Measurements from ENCODE around the gene PLPPR3.

PLPPR3 gene

DNA sequence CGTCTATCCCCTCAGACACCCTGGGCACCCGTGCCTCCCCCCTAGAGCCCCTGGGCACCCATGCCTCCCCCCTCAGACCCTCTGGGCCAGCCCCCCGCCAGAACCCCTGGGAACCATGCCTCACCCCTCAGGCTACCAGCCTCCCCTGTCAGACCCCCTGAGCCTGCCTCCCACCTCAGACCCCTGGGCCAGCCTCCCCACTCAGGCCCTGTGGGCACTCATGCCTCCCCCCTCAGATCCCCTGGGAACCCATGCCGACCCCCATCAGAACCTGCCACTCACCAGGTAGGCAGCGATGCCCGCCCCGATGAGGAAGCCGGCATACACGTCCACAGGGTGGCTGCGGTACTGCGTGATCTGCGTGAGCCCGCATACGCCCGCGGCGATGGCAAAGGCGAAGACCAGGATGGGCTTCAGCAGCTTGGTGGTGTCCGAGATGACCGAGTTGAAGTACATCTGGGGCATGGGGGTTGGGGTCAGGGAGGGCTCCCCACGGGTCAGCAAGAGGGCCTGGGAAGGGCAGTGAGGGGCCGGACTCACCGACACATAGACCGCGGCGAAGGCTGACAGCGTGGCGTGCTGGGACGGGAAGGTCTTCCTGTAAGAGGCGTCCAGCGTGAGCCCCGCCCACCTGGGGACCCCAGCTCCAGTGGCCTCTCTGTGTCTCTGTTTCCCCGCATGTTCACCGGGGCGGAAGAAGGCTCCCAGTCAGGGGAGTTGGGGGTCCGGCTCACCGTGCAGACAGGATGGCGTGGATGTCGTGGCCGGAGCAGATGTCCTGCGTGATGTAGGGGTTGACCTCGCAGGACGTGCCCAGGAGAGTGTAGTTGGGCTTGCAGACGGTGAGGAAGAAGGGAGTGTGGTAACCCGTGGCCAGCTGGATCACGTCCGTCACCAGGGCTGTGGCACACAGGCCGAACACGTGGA, 7.3 kb downstream of the PLPPR3 start:
- DNase-seq (ENCODE audit: low read depth) = no peak
- no peak overlapping the region for H3K4me3 ChIP-seq (ENCODE audit: low read length)
- TF ChIP-seq, protein P1, sequence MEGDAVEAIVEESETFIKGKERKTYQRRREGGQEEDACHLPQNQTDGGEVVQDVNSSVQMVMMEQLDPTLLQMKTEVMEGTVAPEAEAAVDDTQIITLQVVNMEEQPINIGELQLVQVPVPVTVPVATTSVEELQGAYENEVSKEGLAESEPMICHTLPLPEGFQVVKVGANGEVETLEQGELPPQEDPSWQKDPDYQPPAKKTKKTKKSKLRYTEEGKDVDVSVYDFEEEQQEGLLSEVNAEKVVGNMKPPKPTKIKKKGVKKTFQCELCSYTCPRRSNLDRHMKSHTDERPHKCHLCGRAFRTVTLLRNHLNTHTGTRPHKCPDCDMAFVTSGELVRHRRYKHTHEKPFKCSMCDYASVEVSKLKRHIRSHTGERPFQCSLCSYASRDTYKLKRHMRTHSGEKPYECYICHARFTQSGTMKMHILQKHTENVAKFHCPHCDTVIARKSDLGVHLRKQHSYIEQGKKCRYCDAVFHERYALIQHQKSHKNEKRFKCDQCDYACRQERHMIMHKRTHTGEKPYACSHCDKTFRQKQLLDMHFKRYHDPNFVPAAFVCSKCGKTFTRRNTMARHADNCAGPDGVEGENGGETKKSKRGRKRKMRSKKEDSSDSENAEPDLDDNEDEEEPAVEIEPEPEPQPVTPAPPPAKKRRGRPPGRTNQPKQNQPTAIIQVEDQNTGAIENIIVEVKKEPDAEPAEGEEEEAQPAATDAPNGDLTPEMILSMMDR (IDR thresholded peaks at IDR 0.05; ENCODE audit: insufficient read depth, low read depth, low read length, missing control alignments) = no peak

- DNase-seq (ENCODE audit: low read depth) = no peak
- TF ChIP-seq, protein P1 (IDR thresholded peaks at IDR 0.05; ENCODE audit: insufficient read depth, low read depth, low read length, missing control alignments) = no peak
Measured at GRCh38 chr19:813219-814151, 8.3 kb downstream of the PLPPR3 start.

GRCh38 chr19:812747-813218, 9.0 kb downstream of the PLPPR3 start:
- DNase-seq (ENCODE audit: low read depth) = no peak
- TF ChIP-seq, protein P1 (IDR thresholded peaks at IDR 0.05; ENCODE audit: insufficient read depth, low read depth, low read length, missing control alignments) = no peak
- no peak overlapping the region for H3K4me3 ChIP-seq (ENCODE audit: low read length)

More at GRCh38 chr19:813219-814151, 8.3 kb downstream of the PLPPR3 start:
- H3K4me3 ChIP-seq (ENCODE audit: low read length) = no peak overlapping the region

- no peak for DNase-seq (ENCODE audit: low read depth)
- no peak overlapping the region for H3K4me3 ChIP-seq (ENCODE audit: low read length)
- TF ChIP-seq, protein P1 (IDR thresholded peaks at IDR 0.05; ENCODE audit: insufficient read depth, low read depth, low read length, missing control alignments) = no peak
Measured at GRCh38 chr19:812049-812746, 9.6 kb downstream of the PLPPR3 start.

DNA sequence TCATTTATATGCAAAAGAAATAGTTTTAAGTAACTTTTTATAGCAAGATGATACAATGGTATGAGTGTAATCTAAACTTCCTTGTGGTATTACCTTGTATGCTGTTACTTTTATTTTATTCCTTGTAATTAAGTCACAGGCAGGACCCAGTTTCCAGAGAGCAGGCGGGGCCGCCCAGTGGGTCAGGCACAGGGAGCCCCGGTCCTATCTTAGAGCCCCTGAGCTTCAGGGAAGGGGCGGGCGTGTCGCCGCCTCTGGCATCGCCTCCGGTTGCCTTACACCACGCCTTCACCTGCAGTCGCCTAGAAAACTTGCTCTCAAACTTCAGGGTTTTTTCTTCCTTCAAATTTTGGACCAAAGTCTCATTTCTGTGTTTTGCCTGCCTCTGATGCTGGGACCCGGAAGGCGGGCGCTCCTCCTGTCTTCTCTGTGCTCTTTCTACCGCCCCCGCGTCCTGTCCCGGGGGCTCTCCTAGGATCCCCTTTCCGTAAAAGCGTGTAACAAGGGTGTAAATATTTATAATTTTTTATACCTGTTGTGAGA, 10.2 kb downstream of the PLPPR3 start:
- DNase-seq (ENCODE audit: low read depth) = no peak
- H3K4me3 ChIP-seq (ENCODE audit: low read length) = no peak overlapping the region
- TF ChIP-seq, protein P1 (IDR thresholded peaks at IDR 0.05; ENCODE audit: insufficient read depth, low read depth, low read length, missing control alignments) = no peak

- TF ChIP-seq, protein P1 (IDR thresholded peaks at IDR 0.05; ENCODE audit: insufficient read depth, low read depth, low read length, missing control alignments) = no peak
- no peak overlapping the region for H3K4me3 ChIP-seq (ENCODE audit: low read length)
- no peak for DNase-seq (ENCODE audit: low read depth)
Measured at GRCh38 chr19:810883-811489, 10.8 kb downstream of the PLPPR3 start.
